ENCODE results near the gene YRDC.

The YRDC gene

DNA sequence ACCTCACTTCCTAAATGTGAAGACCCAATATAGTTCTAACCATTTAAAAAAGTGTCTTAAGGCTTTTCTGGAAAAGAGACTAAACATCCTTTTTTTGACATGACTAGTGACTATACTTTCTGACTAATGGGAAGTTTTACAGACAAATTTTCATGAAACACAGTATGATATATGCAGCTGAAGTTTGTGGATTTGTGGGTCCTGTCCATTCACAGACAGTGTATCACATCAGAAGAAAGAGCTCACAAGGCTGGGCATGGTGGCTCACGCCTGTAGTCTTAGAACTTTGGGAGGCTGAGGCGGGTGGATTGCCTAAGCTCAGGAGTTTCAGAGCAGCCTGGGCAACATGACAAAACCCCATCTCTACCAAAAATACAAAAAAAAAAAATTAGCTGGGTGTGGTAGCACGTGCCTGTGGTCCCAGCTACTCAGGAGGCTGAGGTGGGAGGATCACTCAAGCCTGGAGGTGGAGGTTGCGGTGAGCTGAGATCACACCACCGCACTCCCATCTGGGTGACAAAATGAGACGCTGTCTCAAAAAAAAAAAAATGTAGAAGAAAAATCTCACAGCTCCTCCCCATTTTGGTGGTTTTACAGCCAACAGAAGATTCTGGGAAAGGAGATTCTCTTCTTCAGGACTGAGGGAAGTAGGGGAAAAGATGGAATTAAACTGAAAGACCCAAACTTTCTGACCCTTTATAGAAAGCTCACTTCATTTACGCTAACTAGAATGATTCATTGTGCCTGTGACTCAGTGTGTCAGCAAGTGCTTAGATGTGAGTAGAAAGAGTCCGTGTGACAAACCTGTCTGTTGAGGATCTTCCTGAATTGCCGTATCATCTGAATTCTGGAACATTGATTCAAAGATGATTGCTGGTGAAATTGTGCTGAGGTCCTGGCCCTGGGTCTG, 15.2 kb upstream of the YRDC start:
- no peak for DNase-seq (ENCODE audit: low read depth in 4 of 4, low spot score in 1 of 4)

DNA sequence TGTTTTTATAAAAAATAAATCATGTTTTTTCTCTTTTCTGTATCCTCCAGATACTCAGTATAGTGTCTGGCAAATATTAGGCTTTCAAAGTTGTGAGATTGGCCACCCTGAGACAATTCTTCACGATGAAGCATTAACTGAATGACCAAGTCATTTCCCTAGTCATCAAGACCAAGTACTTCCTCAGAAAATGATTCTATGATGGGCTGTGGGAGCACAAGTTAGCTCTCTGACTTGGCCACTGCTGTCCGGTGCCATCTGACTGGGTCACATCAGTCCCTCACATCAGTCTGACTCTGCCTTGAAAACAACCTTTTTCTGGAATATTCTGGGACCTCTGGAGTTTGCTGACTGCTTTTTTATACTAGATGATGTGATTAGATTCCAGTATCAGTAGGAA, 13.5 kb upstream of the YRDC start:
- no peak for DNase-seq (ENCODE audit: low read depth in 4 of 4, low spot score in 1 of 4)

- no peak for DNase-seq (ENCODE audit: low read depth in 4 of 4, low spot score in 1 of 4)
These were observed 9.5 kb upstream of the YRDC start for GRCh38 chr1:37817481-37817880.

- no peak for DNase-seq (ENCODE audit: low read depth in 4 of 4, low spot score in 1 of 4)
These were observed 6.2 kb upstream of the YRDC start for GRCh38 chr1:37814252-37814651.

- DNase-seq (ENCODE audit: low read depth in 4 of 4, low spot score in 1 of 4) = no peak
These were observed 5.6 kb upstream of the YRDC start for GRCh38 chr1:37813529-37814145.

- DNase-seq (ENCODE audit: low read depth in 4 of 4, low spot score in 1 of 4) = peak; percentile 25 to 51 (median 34)
These were observed 3.1 kb upstream of the YRDC start for GRCh38 chr1:37811027-37811655.

GRCh38 chr1:37809942-37810341, 1.9 kb upstream of the YRDC start:
- DNase-seq (ENCODE audit: low read depth in 4 of 4, low spot score in 1 of 4) = no peak

GRCh38 chr1:37808369-37809319, 636 bp upstream of the YRDC start:
- DNase-seq (ENCODE audit: low read depth in 4 of 4, low spot score in 1 of 4) = peak in 1 of 4 experiments; percentile 25

DNA sequence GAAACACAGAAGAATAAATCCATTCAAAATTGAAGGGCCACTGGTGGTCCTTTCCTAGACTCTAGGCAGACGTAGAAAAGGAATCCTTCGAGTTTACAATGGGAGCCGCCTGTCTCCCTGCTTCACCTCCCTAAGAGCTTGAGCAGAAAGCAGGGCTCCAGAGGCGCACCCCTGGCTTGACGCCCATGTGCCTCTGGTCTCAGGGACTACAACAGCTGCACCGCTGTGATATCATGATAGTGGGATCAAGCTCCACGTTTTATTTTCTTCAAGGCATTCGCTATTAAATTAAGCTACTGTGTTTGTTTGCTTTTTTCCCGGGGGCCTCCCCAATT, 821 bp downstream of the YRDC start:
- no peak for DNase-seq (ENCODE audit: low read depth in 4 of 4, low spot score in 1 of 4)

DNA sequence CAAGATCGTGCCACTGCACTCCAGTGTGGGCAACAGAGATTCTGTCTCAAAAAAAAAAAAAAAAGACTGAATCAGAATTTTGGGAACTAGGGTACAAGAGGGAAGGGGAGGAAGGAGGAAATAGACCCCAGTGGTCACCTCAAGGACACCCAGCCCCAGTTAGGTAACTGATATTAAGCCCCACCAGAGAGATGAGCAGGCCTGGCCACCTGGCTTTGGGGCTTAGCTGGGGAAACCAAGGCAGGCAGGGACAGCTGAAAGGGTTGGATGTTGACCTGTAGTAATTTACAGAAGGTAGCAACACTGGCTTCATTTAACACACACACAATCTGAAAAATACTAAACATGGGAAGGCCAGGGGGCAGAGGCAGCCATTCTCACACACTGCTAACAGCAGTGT, 5.6 kb downstream of the YRDC start:
- no peak for DNase-seq (ENCODE audit: low read depth in 4 of 4, low spot score in 1 of 4)

DNA sequence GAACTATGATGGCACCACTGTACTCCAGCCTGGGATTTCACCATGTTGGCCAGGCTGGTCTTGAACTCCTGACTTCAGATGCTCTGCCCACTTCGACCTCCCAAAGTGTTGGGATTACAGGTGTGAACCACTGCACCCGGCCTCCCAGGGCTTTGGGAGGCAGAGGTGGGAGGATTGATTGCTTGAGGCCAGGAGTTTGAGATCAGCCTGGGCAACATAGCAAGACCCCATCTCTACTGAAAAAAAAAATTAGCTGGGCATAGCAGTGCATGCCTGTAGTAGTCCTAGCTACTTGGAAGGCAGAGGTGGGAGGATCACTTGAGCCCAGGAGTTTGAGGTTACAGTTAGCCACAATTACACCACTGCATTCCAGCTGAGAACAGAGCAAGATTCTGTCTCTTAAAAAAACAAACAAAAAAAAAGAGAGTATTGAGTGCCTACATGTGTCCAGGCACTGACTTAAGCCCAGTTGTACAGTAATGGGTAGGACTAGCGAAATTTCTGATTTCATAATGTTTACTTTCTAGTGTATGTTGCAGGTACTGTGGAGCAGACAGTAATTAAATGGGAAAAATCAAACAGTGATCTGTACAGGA, 10.2 kb downstream of the YRDC start:
- no peak for DNase-seq (ENCODE audit: low read depth in 4 of 4, low spot score in 1 of 4)

DNA sequence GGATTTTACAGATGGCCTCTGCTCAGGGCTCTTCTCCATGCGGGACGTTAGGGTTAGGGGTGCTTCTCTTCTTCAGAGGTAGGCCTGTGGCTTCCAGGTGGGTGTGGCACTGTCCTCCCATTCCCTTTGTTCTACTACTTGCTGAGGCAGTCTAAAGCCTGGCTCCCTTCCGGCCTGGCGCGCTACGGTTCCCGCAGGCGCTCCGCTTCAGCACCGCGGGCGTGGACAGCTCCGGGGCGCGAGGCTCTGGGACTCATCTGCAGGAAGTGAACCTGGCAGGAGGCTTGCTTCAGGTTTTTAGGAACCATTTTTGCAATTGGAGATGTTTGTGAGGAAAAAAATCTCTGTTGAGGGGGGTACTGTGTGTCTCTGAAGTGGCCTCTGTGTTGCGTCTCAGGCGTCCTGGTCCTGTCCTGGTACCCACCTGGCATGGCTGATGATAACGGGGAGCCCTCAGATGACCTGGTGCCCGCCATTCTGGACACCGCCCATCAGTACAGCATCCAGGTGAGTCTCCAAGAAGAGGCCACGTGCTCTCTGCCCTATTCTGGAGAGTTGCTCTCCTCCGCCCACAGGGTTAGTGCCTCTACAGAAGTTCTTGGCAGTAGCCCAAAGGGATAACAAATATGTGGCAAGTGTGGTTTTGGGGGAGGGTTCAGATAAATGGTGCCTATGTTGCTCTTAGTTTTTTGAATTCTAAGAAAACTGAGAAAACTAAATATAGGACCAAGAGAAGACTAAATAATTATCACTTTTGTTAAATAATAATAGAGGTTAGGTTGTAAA, 12.5 kb downstream of the YRDC start:
- DNase-seq (ENCODE audit: low read depth in 4 of 4, low spot score in 1 of 4) = peak in 2 of 4 experiments; percentile 23 to 29

DNA sequence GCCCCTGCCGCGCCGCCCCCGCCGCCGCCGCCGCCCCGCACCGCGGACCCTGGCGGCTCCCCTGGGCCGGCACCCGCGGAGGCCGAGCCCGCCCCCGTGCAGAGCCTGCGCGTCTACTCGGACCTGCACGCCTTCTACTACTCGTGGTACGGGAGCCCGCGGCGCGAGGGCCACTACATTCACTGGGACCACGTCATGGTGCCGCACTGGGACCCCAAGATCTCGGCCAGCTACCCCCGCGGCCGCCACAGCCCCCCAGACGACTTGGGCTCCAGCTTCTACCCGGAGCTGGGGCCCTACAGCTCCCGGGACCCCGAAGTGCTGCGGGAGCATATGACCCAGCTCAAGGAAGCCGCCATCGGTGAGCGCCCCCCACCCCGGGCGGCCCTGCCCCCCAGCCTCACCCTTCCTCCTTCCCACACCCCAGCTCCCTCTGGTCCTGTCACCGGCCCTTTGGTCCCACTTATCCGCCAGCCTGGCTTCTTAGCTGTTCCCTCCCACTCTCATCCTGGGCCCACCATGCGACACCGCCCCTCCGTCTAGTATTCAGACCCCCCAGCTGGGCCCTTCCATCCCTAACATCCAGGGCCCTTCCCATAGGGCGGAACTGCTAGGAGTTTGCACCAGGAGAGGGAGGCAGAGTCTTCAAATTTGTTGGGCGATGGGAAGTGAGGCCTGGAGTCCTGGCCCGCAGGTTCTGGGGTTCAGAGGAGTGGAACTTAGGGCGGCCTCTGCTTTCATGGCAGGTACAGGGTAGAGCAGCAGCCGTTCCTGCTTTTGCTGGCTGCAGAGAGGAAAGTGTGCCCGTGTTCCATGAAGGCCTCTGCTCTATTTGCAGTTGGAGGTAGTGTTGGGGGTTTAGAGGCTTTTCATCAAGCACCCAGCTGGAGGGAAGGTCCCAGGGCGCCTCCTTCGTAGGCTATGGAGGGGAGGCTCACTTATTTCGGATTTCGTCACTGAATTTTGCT, 13.4 kb downstream of the YRDC start:
- no peak for DNase-seq (ENCODE audit: low read depth in 4 of 4, low spot score in 1 of 4)

- peak in 1 of 4 experiments; percentile 21 for DNase-seq (ENCODE audit: low read depth in 4 of 4, low spot score in 1 of 4)
These were observed 14.1 kb downstream of the YRDC start, which contains the start of gene MANEAL for GRCh38 chr1:37793773-37794371. TSS of gene MANEAL (plus strand) at chr1:37793847. CDS start at chr1:37794183, 336 bp downstream.

DNA sequence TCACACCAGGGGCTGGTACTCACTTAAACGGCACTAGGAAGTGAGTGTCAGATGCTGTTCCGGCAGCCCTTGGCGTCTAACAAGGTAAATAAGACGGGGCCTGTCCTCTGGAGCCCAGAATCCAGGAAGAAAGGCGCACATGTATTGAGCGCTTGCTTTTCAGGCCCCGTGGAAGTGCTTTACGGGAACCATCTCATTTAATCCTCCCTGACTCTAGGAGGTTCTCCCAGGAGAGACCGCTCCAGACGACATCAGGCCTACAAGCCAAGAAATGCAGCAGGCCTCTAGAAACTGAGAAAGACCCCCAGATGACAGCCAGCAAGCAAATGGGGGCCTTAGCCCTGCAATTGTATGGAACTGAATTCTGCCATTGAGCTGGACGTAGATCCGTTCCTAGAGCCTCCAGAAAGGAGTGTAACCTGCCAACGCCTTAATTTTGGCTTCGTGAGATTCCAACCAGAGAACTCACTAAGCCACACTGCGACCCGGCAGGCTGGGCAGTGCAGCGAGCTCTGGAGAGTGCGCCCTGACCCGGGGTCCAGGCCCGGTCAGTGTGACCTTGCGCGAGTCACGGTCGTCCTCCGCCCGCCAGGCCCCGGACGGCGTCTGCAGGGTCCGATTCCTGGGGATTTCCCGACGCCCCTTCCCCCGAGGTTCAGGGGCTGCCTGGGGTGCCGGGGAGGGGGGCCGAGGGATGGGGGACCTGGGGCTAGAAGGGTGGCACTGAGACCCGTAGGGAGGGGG, 14.9 kb downstream of the YRDC start:
- DNase-seq (ENCODE audit: low read depth in 4 of 4, low spot score in 1 of 4) = no peak

DNA sequence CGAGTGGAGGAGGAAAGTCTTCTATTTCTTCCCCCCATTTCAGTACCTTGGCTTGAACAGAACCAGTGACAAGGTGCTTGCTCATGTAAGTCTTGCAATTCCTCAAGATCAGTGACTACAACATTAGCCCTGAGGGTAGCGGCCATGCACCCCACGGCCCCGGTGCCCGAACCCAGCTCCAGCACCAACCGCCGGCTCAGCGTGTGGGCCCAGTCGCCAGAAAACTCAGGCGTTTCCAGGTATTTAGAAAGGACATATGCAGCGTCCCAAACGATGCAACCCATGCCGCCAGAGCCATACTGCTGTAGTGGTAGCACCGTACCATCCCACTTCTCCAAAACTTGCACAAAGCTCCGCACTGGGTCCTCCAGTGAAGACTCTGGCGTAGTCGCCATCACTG, 25.5 kb downstream of the YRDC start:
- DNase-seq (ENCODE audit: low read depth in 4 of 4, low spot score in 1 of 4) = no peak

DNA sequence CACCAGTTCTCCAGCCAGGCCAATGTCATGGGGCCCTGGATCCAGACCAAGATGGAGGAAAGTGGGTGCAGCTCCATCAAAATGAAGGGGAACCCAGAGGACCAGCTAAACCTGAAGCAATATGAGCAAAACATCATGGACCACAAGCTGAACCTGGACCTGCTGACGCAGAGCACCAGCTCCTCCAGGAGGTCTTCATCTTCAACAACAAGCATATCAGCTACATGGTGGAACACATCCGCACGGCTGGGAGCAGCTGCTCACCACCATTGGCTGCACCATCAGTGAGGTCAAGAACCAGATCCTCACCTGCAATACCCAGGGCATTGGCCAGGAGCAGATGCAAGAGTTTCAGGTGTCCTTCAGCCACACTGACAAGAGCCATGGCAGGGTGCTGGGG, 29.4 kb downstream of the YRDC start:
- DNase-seq (ENCODE audit: low read depth in 4 of 4, low spot score in 1 of 4) = no peak

Measured in stimulated activated CD4-positive, alpha-beta T cell treated with anti-CD3 and anti-CD28 coated beads, Interleukin-1b, Interleukin-23, amount 100 ng/mL, for 24 hours (primary cell).